GM12865 (cell line): ENCODE data around the gene PRKCE.

Source experiments
- DNase-seq: peaks from one replicate; pipeline ENCODE4 v3.0.0; 2010; ENCODE audit warnings: low read depth
- H3K4me3 ChIP-seq: 2 replicates; pipeline ENCODE4 v1.5.1; 2011; ENCODE audit warnings: mild to moderate bottlenecking, low read depth, low read length, control low read depth
- TF ChIP-seq, protein P1 (sequence below): IDR thresholded peaks from 2 replicates; pipeline ENCODE4 v1.5.1; 2011; ENCODE audit warnings: low read length, control low read depth, low read depth, inconsistent platforms; ENCODE audit not compliant: insufficient read depth; ENCODE audit errors: missing control alignments

PRKCE gene

DNA sequence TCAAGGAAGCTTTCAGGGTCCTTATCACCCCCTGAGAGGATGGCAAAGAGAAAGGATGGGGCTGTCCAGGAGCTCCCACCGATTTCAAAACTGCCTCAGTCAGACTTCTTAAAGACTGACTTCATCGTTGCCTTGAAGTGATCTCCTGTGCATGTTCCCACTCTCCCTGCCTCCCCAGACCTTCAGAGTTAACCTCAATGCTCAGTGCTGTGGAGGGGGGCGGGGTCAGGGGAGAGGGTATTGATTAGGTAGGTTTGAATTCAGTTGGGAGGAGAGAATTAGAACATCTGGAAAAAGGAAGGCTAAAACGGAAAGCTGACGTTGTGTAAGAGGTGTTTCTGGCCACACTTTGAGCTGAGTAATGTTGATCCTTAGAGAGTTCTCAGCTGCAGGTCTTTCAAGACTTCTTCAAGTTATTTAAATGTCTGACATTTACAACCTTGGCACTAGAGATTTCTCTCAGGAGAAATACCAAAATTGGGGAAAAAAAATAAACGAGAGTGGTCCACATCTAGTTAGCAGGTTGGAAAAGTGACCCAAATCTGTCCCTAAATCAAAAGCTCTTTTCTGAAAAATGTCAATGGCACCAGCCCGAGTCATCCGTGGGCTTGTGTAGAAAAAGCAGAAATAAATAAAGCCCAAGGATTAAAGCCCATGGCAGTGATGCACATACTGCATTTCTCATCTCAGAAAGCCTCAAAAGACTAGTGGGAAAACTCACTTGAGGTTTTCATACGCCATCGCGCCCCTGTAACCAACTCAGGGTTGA is 511.0 kb downstream of the PRKCE start:
- no peak for DNase-seq
- H3K4me3 ChIP-seq = no peak overlapping the region
- TF ChIP-seq, protein P1, sequence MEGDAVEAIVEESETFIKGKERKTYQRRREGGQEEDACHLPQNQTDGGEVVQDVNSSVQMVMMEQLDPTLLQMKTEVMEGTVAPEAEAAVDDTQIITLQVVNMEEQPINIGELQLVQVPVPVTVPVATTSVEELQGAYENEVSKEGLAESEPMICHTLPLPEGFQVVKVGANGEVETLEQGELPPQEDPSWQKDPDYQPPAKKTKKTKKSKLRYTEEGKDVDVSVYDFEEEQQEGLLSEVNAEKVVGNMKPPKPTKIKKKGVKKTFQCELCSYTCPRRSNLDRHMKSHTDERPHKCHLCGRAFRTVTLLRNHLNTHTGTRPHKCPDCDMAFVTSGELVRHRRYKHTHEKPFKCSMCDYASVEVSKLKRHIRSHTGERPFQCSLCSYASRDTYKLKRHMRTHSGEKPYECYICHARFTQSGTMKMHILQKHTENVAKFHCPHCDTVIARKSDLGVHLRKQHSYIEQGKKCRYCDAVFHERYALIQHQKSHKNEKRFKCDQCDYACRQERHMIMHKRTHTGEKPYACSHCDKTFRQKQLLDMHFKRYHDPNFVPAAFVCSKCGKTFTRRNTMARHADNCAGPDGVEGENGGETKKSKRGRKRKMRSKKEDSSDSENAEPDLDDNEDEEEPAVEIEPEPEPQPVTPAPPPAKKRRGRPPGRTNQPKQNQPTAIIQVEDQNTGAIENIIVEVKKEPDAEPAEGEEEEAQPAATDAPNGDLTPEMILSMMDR = no peak

DNA sequence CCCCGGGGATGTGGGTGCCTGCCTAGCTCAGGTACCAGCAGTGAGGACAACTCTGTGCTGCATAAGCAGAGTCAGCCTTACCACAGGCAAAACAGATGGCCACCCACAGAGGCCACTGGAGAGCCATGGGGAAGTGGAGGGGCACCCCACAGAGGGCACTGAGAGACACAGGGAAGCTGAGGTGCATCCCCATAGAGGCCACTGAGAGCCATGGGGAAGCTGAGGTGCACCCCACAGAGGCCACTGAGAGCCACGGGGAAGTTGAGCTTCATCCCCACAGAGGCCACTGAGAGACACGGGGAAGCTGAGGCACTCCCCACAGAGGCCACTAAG is 511.6 kb downstream of the PRKCE start:
- DNase-seq = no peak
- no peak overlapping the region for H3K4me3 ChIP-seq
- TF ChIP-seq, protein P1 = no peak

DNA sequence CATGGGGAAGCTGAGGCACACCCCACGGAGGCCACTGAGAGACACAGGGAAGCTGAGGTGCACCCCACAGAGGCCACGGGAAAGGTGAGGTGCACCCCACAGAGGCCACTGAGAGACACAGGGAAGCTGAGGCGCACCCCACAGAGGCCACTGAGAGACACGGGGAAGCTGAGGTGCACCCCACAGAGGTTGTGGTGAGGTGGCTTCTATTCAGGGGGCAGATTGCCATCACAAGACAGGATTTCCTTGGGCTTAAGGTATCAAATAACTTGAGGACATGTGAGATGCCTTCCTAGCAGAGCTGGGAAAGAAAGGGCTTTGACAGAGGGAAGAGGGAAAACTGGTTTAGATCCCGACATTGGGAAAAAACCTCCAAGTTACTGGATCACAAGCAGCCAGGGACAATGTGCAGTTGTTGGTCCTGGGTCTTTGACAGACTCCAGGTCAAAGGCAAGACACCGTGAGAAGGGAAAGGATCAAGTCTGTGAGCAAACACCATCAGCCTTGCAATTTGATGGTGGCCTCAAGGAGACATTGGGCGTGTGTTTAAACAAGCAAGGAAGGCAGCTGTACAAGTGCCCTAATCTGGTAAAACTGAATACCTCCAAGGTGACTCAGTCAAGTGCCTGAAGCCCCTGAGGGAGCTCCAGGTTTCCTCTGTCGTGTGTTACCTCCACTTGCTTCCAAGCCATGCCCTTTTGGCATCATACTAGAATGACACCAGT is 512.5 kb downstream of the PRKCE start:
- no peak overlapping the region for H3K4me3 ChIP-seq
- TF ChIP-seq, protein P1 = no peak
- DNase-seq = no peak

DNA sequence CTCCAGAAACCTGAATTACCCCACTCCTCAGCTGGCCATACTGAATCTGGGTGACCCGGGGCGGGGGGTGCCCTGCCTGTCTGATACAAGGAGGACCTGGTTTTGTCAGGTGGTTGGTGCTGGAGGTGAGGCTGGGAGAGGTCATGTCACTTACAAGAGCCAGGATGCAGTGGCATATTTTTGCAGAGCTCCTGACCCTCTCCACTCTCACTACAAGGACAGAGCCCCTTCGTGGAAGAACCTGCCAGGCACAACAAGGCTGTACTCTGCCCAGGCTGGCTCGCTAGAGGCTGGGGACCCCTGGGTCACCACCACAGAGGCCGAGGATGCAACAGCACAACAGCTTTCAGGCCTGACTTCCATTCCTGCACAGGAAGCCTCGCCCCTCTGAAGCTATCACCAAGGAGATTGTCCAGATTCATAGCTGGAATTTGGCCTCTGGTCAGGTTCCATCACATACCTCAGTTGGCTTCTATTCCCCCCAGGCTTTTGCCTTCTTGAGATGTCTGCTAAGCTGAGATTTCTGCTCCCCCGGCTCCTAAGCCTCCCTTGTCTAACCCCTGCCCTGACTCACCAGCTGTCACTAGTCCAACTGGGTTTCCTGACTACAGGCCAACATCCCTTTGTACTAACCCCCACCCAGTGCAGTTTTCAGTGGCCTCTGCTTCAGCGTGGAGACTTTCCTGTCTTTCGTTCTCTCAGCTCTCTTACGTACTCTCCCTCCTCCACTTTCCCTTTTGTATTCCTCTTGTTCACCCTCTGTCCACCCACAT is 513.2 kb downstream of the PRKCE start:
- no peak for DNase-seq
- H3K4me3 ChIP-seq = no peak overlapping the region
- TF ChIP-seq, protein P1 = no peak

DNA sequence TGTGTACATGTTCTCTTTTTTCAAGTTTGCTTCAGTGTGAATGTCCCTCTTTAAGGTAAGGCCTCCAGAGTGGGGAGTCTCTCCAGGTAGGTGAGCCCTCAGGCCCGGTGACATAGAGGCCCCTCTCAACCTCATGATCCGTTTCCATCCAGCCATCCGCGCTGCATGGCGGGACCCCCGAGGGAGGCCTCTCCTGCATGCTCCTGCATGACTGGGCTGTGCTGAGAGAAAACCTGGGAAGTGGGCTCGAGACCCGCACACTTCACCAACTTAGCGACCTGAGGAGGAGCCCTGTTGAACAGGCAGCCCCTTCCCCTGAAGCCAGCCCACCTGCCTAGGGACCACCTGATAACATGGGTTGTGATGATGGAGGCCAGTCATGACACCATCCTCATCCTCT is 514.4 kb downstream of the PRKCE start:
- H3K4me3 ChIP-seq = no peak overlapping the region
- DNase-seq = no peak
- TF ChIP-seq, protein P1 = no peak

DNA sequence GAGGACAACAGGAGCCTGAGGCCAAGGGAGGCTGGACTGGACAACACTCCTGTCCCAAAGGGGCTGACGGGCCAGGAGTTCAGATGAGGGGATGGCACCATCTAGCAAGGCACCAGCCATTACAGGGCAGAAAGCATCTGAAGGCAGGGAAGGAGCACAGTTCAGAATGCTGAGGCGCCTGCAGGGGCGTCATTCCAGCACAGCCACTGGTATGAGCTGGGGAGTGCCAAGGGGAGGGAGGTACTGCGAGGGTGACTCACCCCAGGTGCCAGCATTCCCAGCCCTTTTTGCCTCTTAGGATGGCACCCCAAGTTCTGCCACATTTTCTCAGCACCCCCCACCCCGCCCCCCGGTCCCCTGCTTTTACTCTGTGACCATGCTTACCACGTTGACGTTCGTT is 515.9 kb downstream of the PRKCE start:
- TF ChIP-seq, protein P1 = no peak
- H3K4me3 ChIP-seq = no peak overlapping the region
- no peak for DNase-seq
